WERI-Rb-1 (cell line): ENCODE results near the gene NRAS.

Experiments
- DNase-seq: peaks from one replicate; pipeline ENCODE4 v3.0.0-alpha.2; 2020
- H3K27ac ChIP-seq: fragments of 250-450 bp; sonication (Bioruptor Pico); 2 replicates; pipeline ENCODE4 v1.5.1; 2020; ENCODE audit warnings: mild to moderate bottlenecking, moderate library complexity
- H3K27me3 ChIP-seq: fragments of 250-450 bp; sonication (Bioruptor Pico); 2 replicates; pipeline ENCODE4 v1.5.1; 2021; ENCODE audit warnings: mild to moderate bottlenecking, low read depth, moderate library complexity; ENCODE audit not compliant: insufficient read depth, severe bottlenecking
- H3K36me3 ChIP-seq: fragments of 250-450 bp; sonication (Bioruptor Pico); 2 replicates; pipeline ENCODE4 v1.5.1; 2020; ENCODE audit warnings: mild to moderate bottlenecking, moderate library complexity
- H3K4me3 ChIP-seq: 2 replicates; pipeline ENCODE4 v1.5.1; 2011; ENCODE audit warnings: low read depth, mild to moderate bottlenecking, control low read depth, low read length
- H3K9me3 ChIP-seq: fragments of 250-450 bp; sonication (Bioruptor Pico); 2 replicates; pipeline ENCODE4 v1.5.1; 2021; ENCODE audit warnings: mild to moderate bottlenecking, moderate library complexity; ENCODE audit not compliant: severe bottlenecking
- TF ChIP-seq, protein P1 (sequence below): IDR thresholded peaks from 2 replicates; pipeline ENCODE4 v1.5.1; 2011; ENCODE audit warnings: low read depth, mild to moderate bottlenecking, control low read depth, inconsistent platforms, low read length

Gene NRAS

DNA sequence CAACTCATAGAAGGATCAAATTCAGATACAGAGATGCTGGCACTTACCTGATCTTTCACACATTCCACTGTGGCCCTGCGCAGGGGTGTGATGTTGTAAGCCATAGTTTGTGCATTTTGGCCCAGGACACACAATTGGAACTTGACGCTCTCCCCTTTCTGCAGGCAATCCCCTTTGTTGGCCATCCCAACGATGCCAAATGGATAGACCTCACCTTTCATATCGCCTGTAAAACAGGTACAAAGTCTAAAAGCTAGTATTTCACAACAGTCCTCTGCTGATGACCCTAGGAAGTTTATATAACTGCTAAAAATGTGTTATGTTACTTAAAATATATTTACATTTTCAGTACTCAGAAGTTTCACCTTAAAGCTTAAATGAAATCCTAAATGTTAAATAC, 3.9 kb upstream of the NRAS start:
- TF ChIP-seq, protein P1, sequence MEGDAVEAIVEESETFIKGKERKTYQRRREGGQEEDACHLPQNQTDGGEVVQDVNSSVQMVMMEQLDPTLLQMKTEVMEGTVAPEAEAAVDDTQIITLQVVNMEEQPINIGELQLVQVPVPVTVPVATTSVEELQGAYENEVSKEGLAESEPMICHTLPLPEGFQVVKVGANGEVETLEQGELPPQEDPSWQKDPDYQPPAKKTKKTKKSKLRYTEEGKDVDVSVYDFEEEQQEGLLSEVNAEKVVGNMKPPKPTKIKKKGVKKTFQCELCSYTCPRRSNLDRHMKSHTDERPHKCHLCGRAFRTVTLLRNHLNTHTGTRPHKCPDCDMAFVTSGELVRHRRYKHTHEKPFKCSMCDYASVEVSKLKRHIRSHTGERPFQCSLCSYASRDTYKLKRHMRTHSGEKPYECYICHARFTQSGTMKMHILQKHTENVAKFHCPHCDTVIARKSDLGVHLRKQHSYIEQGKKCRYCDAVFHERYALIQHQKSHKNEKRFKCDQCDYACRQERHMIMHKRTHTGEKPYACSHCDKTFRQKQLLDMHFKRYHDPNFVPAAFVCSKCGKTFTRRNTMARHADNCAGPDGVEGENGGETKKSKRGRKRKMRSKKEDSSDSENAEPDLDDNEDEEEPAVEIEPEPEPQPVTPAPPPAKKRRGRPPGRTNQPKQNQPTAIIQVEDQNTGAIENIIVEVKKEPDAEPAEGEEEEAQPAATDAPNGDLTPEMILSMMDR: no peak
- no peak overlapping the region for H3K4me3 ChIP-seq
- H3K9me3 ChIP-seq: no peaks in the 10 kb centered on the region
- H3K27ac ChIP-seq: no peak overlapping the region
- H3K27me3 ChIP-seq: no peaks in the 10 kb centered on the region
- peaks cover 81% of the 10 kb centered on the region for H3K36me3 ChIP-seq
- no peak for DNase-seq

DNA sequence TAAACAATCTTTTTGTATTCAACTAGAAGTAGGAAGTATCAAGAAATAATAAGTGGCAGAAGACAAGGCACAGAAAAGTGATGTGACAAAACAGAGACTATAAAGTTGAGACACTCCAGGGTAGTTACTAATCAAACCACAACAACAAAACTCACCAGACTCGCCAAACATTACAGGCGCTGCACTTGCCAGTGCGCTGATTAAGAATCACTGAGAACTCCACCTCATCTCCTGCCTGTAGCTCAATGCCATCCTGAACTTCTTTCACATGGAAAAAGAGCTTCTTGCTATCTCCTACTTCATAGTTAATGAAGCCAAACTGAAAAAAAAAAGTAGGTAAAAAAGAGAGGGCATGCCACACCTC, 2.8 kb upstream of the NRAS start:
- Histone ChIP-seq H3K9me3 (no peaks in the 10 kb centered on the region), H3K27me3 (no peaks in the 10 kb centered on the region), H3K36me3 (peaks cover 74% of the 10 kb centered on the region), H3K27ac (no peak overlapping the region), H3K4me3 (no peak overlapping the region)
- TF ChIP-seq, protein P1: no peak
- DNase-seq: no peak

DNA sequence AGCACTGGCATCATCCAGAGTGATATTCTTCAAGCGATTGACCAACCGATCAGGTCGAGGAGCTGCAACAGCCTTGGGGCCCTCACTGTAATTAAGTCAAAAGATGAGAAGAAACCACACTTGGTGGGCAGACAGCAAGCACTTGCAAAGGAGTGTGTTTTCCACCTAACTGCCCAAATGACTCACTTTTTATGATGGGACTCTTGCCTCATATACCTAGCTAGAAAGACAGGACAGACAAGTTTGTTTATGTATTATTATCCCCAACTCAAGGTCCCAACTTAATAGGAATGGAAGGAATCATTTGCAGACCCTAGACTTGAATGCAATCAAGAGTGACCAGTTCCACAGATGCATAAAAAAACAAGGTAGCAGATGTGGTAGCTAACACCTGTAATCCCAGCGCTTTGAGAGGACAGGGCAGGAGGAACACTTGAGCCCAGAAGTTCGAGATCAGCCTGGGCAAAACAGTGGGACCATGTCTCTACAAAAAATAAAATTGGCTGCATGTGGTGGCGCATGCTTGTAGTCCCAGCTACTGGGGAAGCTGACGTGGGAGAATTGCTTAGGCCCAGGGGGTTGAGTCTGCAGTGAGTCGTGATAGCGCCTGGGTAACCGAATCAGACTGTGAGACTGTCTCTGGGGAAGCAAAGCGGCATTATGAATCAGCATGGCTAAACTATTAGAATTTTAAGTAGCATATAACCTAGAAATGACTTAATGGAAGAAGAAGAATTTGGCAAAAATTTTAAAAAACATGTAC, 2.3 kb upstream of the NRAS start:
- no peaks in the 10 kb centered on the region for H3K9me3 ChIP-seq
- H3K27ac ChIP-seq: no peak overlapping the region
- no peaks in the 10 kb centered on the region for H3K27me3 ChIP-seq
- H3K36me3 ChIP-seq: peaks cover 71% of the 10 kb centered on the region
- TF ChIP-seq, protein P1: no peak
- no peak overlapping the region for H3K4me3 ChIP-seq
- no peak for DNase-seq

GRCh38 chr1:114715952-114716303, 643 bp downstream of the NRAS start:
- DNase-seq: peak; percentile 41
- TF ChIP-seq, protein P1: no peak
- Histone ChIP-seq H3K4me3 (peak overlapping the region; percentile 85), H3K9me3 (no peaks in the 10 kb centered on the region), H3K27ac (peak overlapping the region; percentile 83), H3K36me3 (peaks cover 67% of the 10 kb centered on the region), H3K27me3 (no peaks in the 10 kb centered on the region)

GRCh38 chr1:114712977-114713376, 3.6 kb downstream of the NRAS start:
- no peak overlapping the region for H3K27ac ChIP-seq
- TF ChIP-seq, protein P1: no peak
- peaks cover 64% of the 10 kb centered on the region for H3K36me3 ChIP-seq
- no peaks in the 10 kb centered on the region for H3K9me3 ChIP-seq
- DNase-seq: no peak
- no peaks in the 10 kb centered on the region for H3K27me3 ChIP-seq
- no peak overlapping the region for H3K4me3 ChIP-seq

DNA sequence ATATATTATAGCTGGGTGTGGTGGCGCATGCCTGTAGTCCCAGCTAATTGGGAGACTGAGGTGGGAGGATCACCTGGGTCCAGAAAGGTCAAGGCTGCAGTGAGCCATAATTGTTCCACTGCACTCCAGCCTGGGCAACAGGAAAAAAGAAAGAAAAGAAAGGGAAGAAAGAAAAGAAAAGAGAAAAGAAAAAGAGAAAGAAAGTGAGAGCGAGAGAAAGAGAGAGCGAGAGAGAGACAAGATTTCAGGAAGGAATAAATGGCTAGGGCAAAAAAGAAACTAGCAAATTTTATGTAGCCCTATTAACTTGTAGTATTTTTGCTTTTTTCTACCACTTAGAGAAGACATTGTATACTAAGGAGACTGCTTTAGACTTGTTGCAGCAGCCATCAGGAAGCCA, 6.2 kb downstream of the NRAS start:
- peaks cover 79% of the 10 kb centered on the region for H3K36me3 ChIP-seq
- TF ChIP-seq, protein P1: no peak
- H3K4me3 ChIP-seq: no peak overlapping the region
- no peak overlapping the region for H3K27ac ChIP-seq
- DNase-seq: no peak
- no peaks in the 10 kb centered on the region for H3K27me3 ChIP-seq
- no peaks in the 10 kb centered on the region for H3K9me3 ChIP-seq
